Muscle layer of colon (tissue), 2 donors: ENCODE data around the gene HS3ST6.

Source experiments
- H3K27ac ChIP-seq: one replicate; pipeline ENCODE4 v1.7.0; 2013; ENCODE audit warnings: low read depth, mild to moderate bottlenecking, low read length, moderate library complexity
- H3K27me3 ChIP-seq, 2 donors: one replicate each; pipeline ENCODE4 v1.7.0; 2013; ENCODE audit warnings: low read length in 2 of 2, mild to moderate bottlenecking in 2 of 2; ENCODE audit not compliant: insufficient read depth in 2 of 2, control insufficient read depth in 1 of 2
- H3K36me3 ChIP-seq: one replicate; pipeline ENCODE4 v1.7.0; 2013; ENCODE audit warnings: mild to moderate bottlenecking, low read length; ENCODE audit not compliant: insufficient read depth
- H3K4me1 ChIP-seq: one replicate; pipeline ENCODE4 v1.7.0; 2013; ENCODE audit warnings: mild to moderate bottlenecking, low read length; ENCODE audit not compliant: insufficient read depth
- H3K4me3 ChIP-seq, 2 donors: one replicate each; pipeline ENCODE4 v1.7.0; 2013; ENCODE audit warnings: low read length in 2 of 2, low read depth in 1 of 2, mild to moderate bottlenecking in 1 of 2, moderate library complexity in 1 of 2
- H3K9ac ChIP-seq: one replicate; pipeline ENCODE4 v1.7.0; 2013; ENCODE audit warnings: low read length
- H3K9me3 ChIP-seq: one replicate; pipeline ENCODE4 v1.7.0; 2013; ENCODE audit warnings: mild to moderate bottlenecking, low read length
- donor health status: abdominal sarcoma.
- donor health status: Adenocarcinoma of cecum.

Gene HS3ST6

DNA sequence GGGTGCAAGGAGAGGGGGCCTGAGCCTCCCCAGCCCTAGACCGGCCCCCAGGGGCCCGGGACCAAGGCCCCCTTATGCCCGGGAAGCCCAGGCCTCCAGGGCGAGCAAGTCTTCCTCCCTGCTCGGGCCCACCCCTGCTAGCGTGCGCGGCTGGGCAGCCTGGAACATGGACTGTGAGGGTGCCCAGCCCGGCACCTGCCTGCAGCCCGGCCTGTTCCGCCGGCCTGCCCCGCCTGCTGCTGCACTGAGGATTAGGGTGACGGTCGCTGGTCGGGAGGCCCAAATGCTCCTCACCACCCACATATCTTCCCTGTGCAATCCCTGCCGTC is 6.0 kb downstream of the HS3ST6 start:
- no peak overlapping the region for H3K4me3 ChIP-seq
- no peaks in the 10 kb centered on the region for H3K9me3 ChIP-seq
- no peaks in the 10 kb centered on the region for H3K4me1 ChIP-seq
- H3K27me3 ChIP-seq: peaks cover 4 to 50% of the 10 kb centered on the region in 2 donors
- no peaks in the 10 kb centered on the region for H3K36me3 ChIP-seq
- H3K9ac ChIP-seq: no peak overlapping the region
- H3K27ac ChIP-seq: no peak overlapping the region

DNA sequence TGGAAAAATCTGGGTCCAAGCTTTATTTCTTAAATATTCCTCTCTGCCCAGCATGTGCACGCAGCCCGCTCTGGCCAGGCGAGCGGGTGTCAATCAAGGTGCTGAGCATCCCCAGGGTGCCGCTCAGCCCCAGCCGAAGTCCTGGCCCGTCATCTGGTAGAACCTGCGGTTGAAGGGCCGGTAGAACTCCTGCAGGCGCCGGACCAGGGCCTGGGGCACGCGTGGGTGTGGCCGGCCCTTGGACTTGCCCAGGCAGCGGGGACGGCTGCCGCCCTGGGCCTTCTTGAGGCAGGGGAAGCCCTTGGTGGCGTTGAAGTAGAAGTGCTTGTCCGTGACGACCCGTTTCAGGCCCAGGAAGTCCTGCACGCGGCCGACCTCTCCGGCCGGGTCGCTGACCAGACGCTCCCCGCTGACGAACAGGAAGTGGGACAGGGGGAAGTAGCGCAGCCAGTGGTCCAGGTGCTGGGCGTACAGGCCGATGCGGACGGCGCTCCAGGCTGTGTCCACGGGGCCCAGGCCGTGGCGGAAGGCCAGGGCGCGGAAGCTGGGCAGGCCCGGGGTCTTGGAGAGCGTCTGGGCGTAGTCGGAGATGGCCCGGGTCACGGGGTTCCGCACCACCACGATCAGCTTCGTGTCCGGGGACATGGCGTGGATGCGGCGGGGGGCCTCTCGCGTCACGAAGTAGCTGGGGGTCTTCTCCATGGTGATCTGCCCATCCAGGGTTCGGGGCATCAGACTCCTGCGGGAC is 6.6 kb downstream of the HS3ST6 start:
- Histone ChIP-seq H3K27ac (no peak overlapping the region), H3K36me3 (no peaks in the 10 kb centered on the region), H3K9ac (no peak overlapping the region), H3K27me3 (peaks cover 4 to 47% of the 10 kb centered on the region in 2 donors), H3K4me3 (no peak overlapping the region), H3K9me3 (no peaks in the 10 kb centered on the region), H3K4me1 (no peaks in the 10 kb centered on the region)

DNA sequence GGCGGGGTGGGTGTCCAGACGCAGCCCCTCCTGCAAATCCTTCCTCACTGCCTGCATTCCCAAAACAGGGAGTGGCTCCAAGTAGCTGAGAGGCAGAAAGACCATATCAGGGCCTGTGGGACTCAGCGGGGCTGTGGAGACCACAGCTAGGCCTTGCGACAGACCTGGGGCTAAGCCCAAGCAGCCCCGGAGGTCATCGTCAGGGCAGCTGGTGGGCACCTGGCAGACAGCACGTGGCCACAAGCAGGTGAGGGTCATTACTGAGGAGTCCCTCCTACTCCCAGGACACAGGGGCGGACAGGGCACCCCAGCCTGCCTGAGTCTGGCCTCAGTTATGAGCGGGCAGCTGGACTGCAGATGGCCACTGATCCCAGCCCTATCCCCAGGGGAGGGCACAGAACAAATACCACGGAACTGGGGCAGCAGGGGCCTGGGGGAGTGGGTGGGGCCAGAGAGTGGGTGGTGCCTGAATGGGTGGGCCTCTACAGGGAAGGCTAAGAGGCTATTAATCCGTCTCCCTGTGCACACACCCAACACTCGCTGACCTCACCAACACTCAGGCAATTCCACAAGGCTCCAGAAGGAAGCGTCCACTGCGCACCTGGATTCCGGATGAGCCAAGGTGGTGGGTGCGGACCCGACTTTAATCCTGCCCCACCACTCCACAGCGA is 8.5 kb downstream of the HS3ST6 start:
- Histone ChIP-seq H3K9me3 (no peaks in the 10 kb centered on the region), H3K36me3 (no peaks in the 10 kb centered on the region), H3K27me3 (peaks cover 0 to 36% of the 10 kb centered on the region in 2 donors), H3K9ac (no peak overlapping the region), H3K4me1 (no peaks in the 10 kb centered on the region), H3K27ac (no peak overlapping the region), H3K4me3 (no peak overlapping the region)

DNA sequence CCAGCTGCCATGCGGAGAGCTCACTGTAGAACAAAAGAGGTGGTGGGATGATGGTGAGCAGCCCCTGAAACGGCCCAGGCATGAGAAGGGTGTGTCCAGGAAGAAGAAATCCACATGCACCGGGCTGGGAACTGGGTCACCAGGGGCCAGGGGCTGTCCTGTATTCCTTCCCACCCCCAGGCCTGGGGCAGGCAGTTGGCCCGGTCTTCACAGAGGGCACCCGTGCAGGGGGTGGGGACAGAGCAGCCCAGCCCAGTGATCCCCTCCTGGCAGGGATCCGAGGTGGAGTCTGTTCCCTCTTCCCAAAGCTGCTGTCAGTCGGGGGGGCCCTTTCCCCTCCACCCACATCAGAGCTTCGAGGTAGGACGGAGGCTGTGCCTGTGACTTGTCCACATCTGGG is 9.2 kb downstream of the HS3ST6 start:
- no peak overlapping the region for H3K27ac ChIP-seq
- H3K36me3 ChIP-seq: no peaks in the 10 kb centered on the region
- peaks cover 0 to 36% of the 10 kb centered on the region in 2 donors for H3K27me3 ChIP-seq
- no peaks in the 10 kb centered on the region for H3K4me1 ChIP-seq
- no peak overlapping the region for H3K4me3 ChIP-seq
- H3K9ac ChIP-seq: no peak overlapping the region
- H3K9me3 ChIP-seq: no peaks in the 10 kb centered on the region

DNA sequence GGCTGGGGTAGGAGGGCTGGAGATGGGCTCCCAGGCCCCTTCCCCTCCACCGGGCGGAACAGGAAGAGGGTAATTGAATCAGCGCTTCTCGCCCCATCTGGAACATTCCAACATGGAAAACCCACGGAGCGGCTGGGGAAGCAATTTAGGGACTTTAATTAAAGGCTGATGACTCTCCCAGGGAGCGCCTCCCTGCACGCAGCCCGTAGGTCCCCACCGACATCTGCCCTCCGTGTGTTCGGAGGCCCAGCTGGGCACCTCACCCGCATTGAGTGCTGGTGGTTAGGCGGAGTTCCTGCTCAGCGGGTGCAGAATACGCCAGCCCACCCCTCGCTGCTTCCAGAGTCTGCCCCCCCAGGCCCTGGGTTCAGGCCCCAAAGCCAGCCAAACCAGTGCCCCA is 10.0 kb downstream of the HS3ST6 start:
- Histone ChIP-seq H3K9ac (no peak overlapping the region), H3K27me3 (peaks cover 0 to 28% of the 10 kb centered on the region in 2 donors), H3K4me3 (no peak overlapping the region), H3K27ac (no peak overlapping the region), H3K36me3 (no peaks in the 10 kb centered on the region), H3K4me1 (no peaks in the 10 kb centered on the region), H3K9me3 (no peaks in the 10 kb centered on the region)

DNA sequence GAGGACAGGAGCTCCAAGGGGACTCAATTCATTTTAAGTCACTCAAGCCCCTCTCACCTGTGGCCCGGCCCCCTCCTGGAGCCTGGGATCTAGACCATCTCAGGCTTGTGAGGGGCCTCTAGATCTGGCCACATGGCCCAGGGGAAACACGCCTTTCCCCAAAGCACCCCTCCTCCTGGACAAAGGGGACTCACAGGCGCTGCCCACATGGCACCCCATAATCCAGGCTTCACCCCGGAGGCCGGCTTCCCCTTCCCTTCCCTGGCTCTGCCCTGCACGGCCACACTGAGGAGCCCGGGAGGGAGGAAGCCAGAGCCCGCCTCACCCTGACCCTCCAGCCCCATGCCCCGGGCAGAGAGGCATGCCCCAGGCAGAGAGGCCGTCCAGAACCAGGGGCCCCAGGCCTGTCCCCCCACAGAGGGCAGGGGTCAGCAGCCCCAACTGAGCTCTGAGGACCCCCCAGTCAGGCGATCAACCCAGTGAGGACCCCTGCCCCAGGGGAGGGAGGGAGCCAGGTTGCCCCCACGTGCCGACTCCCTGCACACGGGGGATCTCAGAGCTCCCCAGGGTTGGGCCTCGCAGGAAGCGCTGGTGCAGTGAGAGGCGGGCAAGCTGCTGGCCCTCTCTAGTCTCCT is 10.9 kb downstream of the HS3ST6 start:
- Histone ChIP-seq H3K36me3 (no peaks in the 10 kb centered on the region), H3K9me3 (no peaks in the 10 kb centered on the region), H3K9ac (no peak overlapping the region), H3K27me3 (peaks cover 0 to 26% of the 10 kb centered on the region in 2 donors), H3K4me3 (no peak overlapping the region), H3K27ac (no peak overlapping the region), H3K4me1 (no peaks in the 10 kb centered on the region)

DNA sequence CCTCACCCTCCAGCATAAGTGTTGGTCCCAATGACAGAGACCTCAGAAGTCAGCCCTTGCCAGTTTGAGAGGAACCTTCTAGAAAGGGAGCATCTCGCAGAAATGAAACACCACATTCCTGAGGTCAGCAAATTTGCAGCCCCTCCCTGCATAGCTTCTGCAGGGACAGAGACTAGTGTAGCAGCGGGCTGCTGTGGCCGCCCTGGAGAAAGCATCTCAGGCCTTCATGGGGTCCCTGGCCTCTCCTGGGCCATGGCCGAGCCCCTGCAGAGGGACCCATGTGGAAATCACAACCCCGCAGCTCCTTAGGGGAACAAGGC is 11.4 kb downstream of the HS3ST6 start:
- H3K4me1 ChIP-seq: no peaks in the 10 kb centered on the region
- no peak overlapping the region for H3K9ac ChIP-seq
- no peaks in the 10 kb centered on the region for H3K36me3 ChIP-seq
- peaks cover 0 to 26% of the 10 kb centered on the region in 2 donors for H3K27me3 ChIP-seq
- H3K27ac ChIP-seq: no peak overlapping the region
- H3K4me3 ChIP-seq: no peak overlapping the region
- H3K9me3 ChIP-seq: no peaks in the 10 kb centered on the region

DNA sequence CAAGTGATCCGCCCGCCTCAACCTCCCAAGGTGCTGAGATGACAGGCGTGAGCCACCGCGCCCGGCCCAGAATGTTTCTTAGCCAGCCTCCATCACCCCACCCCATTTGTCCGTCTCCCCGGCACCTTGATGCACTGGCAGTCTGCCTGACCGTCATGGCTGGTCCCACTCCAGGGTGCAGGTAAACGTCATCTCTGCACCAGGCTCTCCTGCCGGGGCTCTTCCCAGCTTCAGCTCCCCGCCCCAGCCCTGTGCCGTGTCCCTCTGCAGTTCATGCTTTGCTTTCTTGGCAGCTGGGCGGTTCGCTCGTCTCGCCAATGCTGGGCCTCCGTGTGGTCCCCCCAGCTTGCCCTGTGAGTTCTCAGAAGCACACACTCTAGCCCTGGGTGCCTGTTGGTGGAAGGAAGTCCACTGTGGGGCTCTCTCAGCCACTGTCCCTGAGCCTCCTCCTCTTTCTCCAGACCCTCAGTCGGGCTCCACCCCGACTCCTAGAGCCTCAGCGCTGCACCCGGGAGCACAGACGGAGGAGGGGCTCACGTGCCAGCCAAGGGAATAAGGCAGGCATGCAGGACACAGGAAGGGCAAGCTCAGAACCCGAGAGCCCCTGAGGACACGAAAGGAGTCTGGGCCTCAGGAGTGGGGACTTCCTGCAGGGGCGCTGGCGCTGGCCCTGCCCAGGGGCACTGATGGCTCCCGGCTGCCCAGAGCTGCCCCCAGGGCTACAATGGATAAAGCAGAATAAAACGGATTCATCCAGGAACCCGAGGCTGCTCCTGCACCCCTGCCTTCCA is 12.0 kb downstream of the HS3ST6 start:
- no peak overlapping the region for H3K9ac ChIP-seq
- H3K4me1 ChIP-seq: no peaks in the 10 kb centered on the region
- no peak overlapping the region for H3K27ac ChIP-seq
- no peak overlapping the region for H3K4me3 ChIP-seq
- H3K36me3 ChIP-seq: no peaks in the 10 kb centered on the region
- H3K9me3 ChIP-seq: no peaks in the 10 kb centered on the region
- peaks cover 0 to 26% of the 10 kb centered on the region in 2 donors for H3K27me3 ChIP-seq

DNA sequence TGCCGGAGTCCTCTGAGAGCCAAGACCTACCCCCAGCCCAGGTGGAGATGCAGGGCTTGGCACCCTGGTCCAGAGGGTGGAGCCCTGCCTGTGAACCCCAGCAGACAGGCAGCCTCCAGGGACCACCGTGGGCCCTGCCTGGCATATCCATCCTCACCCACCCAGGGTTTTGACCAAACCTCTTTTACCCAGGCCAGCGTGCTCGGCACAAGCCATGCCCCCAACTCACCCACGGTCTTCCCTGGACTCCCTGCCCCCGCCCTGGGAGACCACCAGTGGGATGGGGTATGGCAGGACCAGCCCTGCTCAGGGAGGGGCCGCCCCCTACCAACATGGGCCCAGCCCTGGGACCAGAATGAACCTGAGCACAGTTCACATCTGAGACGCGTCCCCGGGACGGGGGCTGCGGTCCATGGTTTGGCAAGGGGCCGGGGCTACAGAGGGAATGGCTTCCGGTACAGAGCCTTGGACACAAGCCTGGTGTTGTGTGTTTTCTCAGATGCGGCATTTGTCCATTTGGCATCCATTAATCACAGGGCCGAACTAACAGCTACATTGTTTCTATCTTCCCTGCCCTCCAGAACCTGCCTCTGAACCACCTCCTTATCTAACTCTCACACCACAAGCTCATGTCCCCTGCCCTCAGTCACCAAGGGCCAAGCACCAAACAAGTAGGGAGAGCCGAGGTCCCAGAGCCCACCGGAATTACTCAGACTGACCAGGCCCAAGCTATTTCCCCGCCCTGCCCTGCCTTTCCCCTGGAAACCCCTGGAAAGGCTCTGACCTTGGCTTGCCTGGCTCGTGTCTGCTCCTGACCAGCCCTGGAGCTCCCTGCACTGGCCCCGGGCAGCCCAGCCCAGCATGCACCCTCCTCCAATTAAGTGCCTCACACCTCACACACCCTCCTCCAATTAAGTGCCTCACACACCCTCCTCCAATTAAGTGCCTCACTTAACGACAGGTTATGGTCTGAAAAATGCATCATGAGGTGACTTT is 14.1 kb downstream of the HS3ST6 start:
- Histone ChIP-seq H3K4me3 (no peak overlapping the region), H3K4me1 (no peaks in the 10 kb centered on the region), H3K9ac (no peak overlapping the region), H3K36me3 (no peaks in the 10 kb centered on the region), H3K27me3 (peaks cover 0 to 23% of the 10 kb centered on the region in 2 donors), H3K27ac (no peak overlapping the region), H3K9me3 (no peaks in the 10 kb centered on the region)

DNA sequence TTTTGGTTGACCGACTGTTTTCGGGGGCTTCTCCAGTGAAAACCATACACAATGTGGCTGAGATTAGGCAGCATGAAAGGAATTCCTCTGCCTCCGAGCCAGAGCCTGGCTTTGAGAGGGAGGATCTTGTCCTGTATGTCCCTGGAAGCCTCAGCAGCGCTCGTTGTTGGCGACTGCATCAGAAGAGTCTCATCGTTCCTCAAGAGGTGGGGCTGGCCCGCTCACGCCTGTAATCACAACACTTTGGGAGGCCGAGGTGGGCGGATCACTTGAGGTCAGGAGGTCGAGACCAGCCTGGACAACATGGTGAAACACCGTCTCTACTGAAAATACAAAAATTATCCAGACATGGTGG is 15.0 kb downstream of the HS3ST6 start:
- Histone ChIP-seq H3K9me3 (no peaks in the 10 kb centered on the region), H3K4me3 (no peak overlapping the region), H3K27ac (no peak overlapping the region), H3K4me1 (no peaks in the 10 kb centered on the region), H3K9ac (no peak overlapping the region), H3K36me3 (no peaks in the 10 kb centered on the region), H3K27me3 (peaks cover 0 to 16% of the 10 kb centered on the region in 2 donors)
